Renal cortex interstitium (tissue), 11 donors: ENCODE measurements around the gene IGF2BP1. TPM values are rescaled to one million over a fixed set of nuclear protein-coding genes. Genes with fewer than 3 reads are reported as not detected.
"Not testable (repeated sequence)": the region's sequence is repeated elsewhere in the genome, so short reads cannot be mapped to it uniquely, and the experiment has no call there.

Source experiments
- DNase-seq, 11 donors: peaks; one replicate each; pipeline ENCODE4 v3.0.0-alpha.2; 2013; ENCODE audit warnings: low read depth in 9 of 11, low spot score in 4 of 11; ENCODE audit errors: extremely low read depth in 1 of 11
- polyA plus RNA-seq, 3 donors: library from polyadenylated mRNA; unstranded; fragments of 120-200 nt; gene quantifications; one replicate each; pipeline ENCODE4 v1.2.1, GENCODE V29; 2013; ENCODE audit not compliant: insufficient read length in 3 of 3

Gene IGF2BP1
- polyA plus RNA-seq, 3 donors = 18.1 to 29.0 (median 28.1) TPM

- DNase-seq = no peak
Measured at GRCh38 chr17:48993305-48993704, 3.9 kb upstream of the IGF2BP1 start.

GRCh38 chr17:48993951-48994350 lies 3.2 kb upstream of the IGF2BP1 start:
- DNase-seq = no peak

GRCh38 chr17:48994549-48995303 lies 2.5 kb upstream of the IGF2BP1 start:
- DNase-seq = no peak

- no peak for DNase-seq
Measured at GRCh38 chr17:48995304-48995973, 1.7 kb upstream of the IGF2BP1 start.

- DNase-seq = peak in 2 of 11 donors; percentile 52 to 60
Measured at GRCh38 chr17:48995974-48996721, 1.0 kb upstream of the IGF2BP1 start.

- no peak for DNase-seq
Measured at GRCh38 chr17:48996722-48997102, 473 bp upstream of the IGF2BP1 start.

GRCh38 chr17:48997827-48998586 lies 822 bp downstream of the IGF2BP1 start:
- DNase-seq = no peak

- DNase-seq = no peak
Measured at GRCh38 chr17:48998587-48999440, 1.6 kb downstream of the IGF2BP1 start.

GRCh38 chr17:49000943-49001342 lies 3.8 kb downstream of the IGF2BP1 start:
- no peak for DNase-seq

GRCh38 chr17:49001671-49002070 lies 4.5 kb downstream of the IGF2BP1 start:
- DNase-seq = no peak

GRCh38 chr17:49002331-49002730 lies 5.1 kb downstream of the IGF2BP1 start:
- no peak for DNase-seq

GRCh38 chr17:49002766-49003165 lies 5.6 kb downstream of the IGF2BP1 start:
- DNase-seq = no peak

GRCh38 chr17:49003557-49004511 lies 6.6 kb downstream of the IGF2BP1 start:
- DNase-seq = peak in 1 of 11 donors; percentile 39

GRCh38 chr17:49005140-49005539 lies 8.0 kb downstream of the IGF2BP1 start:
- DNase-seq = no peak

- DNase-seq = not testable (repeated sequence)
Measured at GRCh38 chr17:49008908-49009307, 11.7 kb downstream of the IGF2BP1 start.

- DNase-seq = no peak
Measured at GRCh38 chr17:49012769-49013255, 15.6 kb downstream of the IGF2BP1 start.
